Renal cortical epithelial cell (primary cell): Measurements from ENCODE around the gene CREB3L1. TPM values are rescaled to one million over a fixed set of nuclear protein-coding genes. Genes with fewer than 3 reads are reported as not detected.
"Not testable (repeated sequence)": the region's sequence is repeated elsewhere in the genome, so short reads cannot be mapped to it uniquely, and the experiment has no call there.

Source experiments
- DNase-seq: peaks from one replicate; pipeline ENCODE4 v3.0.0-alpha.2; 2011; ENCODE audit warnings: low read depth
- total RNA-seq: library from RNA; depleted of rRNA; stranded (reverse); fragments of >200 nt; gene quantifications from 2 replicates; pipeline ENCODE4 v1.2.3, GENCODE V29; 2014

The CREB3L1 gene
- total RNA-seq, 1 donor from 2014 or later: 6.7 TPM

GRCh38 chr11:46249103-46249937, 28.1 kb upstream of the CREB3L1 start:
- DNase-seq: peak; percentile 27

- no peak for DNase-seq
Observed at GRCh38 chr11:46249938-46250744, 27.3 kb upstream of the CREB3L1 start.

- DNase-seq: no peak
Observed at GRCh38 chr11:46250745-46251052, 26.8 kb upstream of the CREB3L1 start.

GRCh38 chr11:46251954-46252353, 25.5 kb upstream of the CREB3L1 start:
- DNase-seq: no peak

- DNase-seq: no peak
Observed at GRCh38 chr11:46252373-46252914, 25.0 kb upstream of the CREB3L1 start.

GRCh38 chr11:46253258-46254132, 24.0 kb upstream of the CREB3L1 start:
- DNase-seq: no peak

GRCh38 chr11:46254133-46254491, 23.4 kb upstream of the CREB3L1 start:
- DNase-seq: no peak

GRCh38 chr11:46256540-46257001, 20.9 kb upstream of the CREB3L1 start:
- no peak for DNase-seq

- DNase-seq: not testable (repeated sequence)
Observed at GRCh38 chr11:46259347-46259746, 18.1 kb upstream of the CREB3L1 start.

GRCh38 chr11:46259971-46260560, 17.4 kb upstream of the CREB3L1 start:
- DNase-seq: no peak

GRCh38 chr11:46263120-46263519, 14.3 kb upstream of the CREB3L1 start:
- DNase-seq: no peak

GRCh38 chr11:46264030-46264429, 13.4 kb upstream of the CREB3L1 start:
- no peak for DNase-seq

GRCh38 chr11:46264976-46265375, 12.5 kb upstream of the CREB3L1 start:
- DNase-seq: no peak

- DNase-seq: no peak
Observed at GRCh38 chr11:46265764-46266163, 11.7 kb upstream of the CREB3L1 start.

- no peak for DNase-seq
Observed at GRCh38 chr11:46267930-46268329, 9.5 kb upstream of the CREB3L1 start.

- no peak for DNase-seq
Observed at GRCh38 chr11:46270684-46271083, 6.8 kb upstream of the CREB3L1 start.

GRCh38 chr11:46271407-46271806, 6.1 kb upstream of the CREB3L1 start:
- no peak for DNase-seq

- DNase-seq: no peak
Observed at GRCh38 chr11:46271875-46272815, 5.3 kb upstream of the CREB3L1 start.

- DNase-seq: peak; percentile 18
Observed at GRCh38 chr11:46272816-46273427, 4.5 kb upstream of the CREB3L1 start.
